Lower leg skin (tissue), 4 donors: ENCODE results near the gene LZTR1. TPM values are rescaled to one million over a fixed set of nuclear protein-coding genes. Genes with fewer than 3 reads are reported as not detected.

ENCODE experiments used
- DNase-seq, 2 donors: peaks; one replicate each; pipeline ENCODE4 v3.0.0-alpha.2; 2019; ENCODE audit warnings: low spot score in 2 of 2
- H3K4me3 ChIP-seq: fragments of 200-600 bp; sonication (generic); 2 replicates; pipeline ENCODE4 v1.5.1; 2017; ENCODE audit warnings: mild to moderate bottlenecking, low read depth; ENCODE audit not compliant: poor library complexity, severe bottlenecking
- POLR2A ChIP-seq, 2 donors: fragments of 450-650 bp; IDR thresholded peaks; one replicate each; pipeline ENCODE4 v1.6.1; 2016 to 2017; ENCODE audit warnings: antibody characterized with exemption in 2 of 2, mild to moderate bottlenecking in 1 of 2, moderate library complexity in 1 of 2
- WGBS, 2 donors: methylation state at CpG; one replicate each; pipeline ENCODE4 v1.1.5; 2018; 5-methylcytosine and 5-hydroxymethylcytosine counted together
- intact Hi-C: fragments of 100-400 bp; cut with DNase I; formaldehyde crosslinking; loops from one replicate; pipeline ENCODE4 v1.15.0; 2023; ENCODE audit warnings: low total_unique reads
- total RNA-seq, 4 donors: library from RNA; depleted of rRNA; stranded (reverse); fragments of >200 nt; gene quantifications; one replicate each; pipeline ENCODE4 v1.1.0, GENCODE V29; 2016
- TF ChIP-seq, protein P1 (sequence below), 3 donors: fragments of 450-650 bp; IDR thresholded peaks; one replicate each; pipeline ENCODE4 v1.5.1; 2016; ENCODE audit warnings: antibody characterized with exemption in 3 of 3, mild to moderate bottlenecking in 3 of 3, moderate library complexity in 2 of 3

The LZTR1 gene
- total RNA-seq, 4 donors from 2014 or later, result 25.4 to 34.9 (median 28.4) TPM

DNA sequence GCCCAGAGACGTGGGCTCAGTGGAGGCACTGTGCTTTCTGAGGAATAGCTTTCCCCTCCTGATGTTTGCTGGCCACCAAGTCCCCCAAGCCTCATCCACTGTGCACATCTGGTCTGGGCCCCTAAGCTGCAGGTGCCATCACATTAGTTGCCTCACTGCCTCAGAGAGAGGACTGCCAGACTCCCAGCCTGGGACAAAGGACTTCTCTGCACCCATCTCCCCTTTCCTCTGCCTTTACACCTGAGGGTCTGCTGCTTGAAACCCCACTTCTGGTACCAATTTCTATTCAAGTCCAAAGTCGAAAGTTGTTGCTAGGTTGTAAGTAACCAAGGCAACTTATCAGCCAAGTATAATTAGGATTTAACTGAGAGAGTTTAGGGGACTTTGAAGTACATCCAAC, 3.7 kb upstream of the LZTR1 start:
- intact Hi-C loops, result no loop called here

DNA sequence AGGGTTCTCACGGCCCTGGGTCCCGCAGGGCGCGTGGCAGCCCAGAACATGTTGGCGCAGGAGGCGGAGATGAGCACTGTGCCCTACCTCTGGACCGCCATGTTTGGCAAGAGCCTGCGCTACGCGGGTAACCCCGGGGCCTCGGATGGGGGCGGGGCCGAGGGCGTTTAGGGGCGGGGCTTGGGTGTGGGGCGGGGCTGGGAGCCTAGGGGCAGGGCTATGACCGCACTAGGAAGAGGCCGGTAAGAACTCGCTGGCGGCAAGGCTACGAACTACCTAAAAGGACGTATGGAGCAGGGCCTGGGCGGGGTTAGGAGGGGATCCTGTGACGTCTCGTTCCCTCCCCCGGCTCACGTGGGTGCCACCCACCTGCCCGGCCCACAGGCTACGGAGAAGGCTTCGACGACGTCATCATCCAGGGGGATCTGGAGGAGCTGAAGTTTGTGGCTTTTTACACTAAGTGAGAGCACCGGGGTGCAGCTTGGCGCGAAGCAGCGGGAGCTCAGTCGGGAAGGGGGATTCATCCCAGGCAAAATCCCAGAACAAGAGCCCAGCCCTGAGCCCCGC, 2.8 kb upstream of the LZTR1 start:
- TF ChIP-seq, protein P1, sequence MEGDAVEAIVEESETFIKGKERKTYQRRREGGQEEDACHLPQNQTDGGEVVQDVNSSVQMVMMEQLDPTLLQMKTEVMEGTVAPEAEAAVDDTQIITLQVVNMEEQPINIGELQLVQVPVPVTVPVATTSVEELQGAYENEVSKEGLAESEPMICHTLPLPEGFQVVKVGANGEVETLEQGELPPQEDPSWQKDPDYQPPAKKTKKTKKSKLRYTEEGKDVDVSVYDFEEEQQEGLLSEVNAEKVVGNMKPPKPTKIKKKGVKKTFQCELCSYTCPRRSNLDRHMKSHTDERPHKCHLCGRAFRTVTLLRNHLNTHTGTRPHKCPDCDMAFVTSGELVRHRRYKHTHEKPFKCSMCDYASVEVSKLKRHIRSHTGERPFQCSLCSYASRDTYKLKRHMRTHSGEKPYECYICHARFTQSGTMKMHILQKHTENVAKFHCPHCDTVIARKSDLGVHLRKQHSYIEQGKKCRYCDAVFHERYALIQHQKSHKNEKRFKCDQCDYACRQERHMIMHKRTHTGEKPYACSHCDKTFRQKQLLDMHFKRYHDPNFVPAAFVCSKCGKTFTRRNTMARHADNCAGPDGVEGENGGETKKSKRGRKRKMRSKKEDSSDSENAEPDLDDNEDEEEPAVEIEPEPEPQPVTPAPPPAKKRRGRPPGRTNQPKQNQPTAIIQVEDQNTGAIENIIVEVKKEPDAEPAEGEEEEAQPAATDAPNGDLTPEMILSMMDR (IDR thresholded peaks at IDR 0.05), result no peak
- no peak for TF ChIP-seq POLR2A (IDR thresholded peaks at IDR 0.05)
- 13 to 15% methylated on average over 24 to 28 of the region's 39 CpGs for WGBS, 2 donors
- H3K4me3 ChIP-seq, result no peak overlapping the region
- peak; percentile 69 to 92 for DNase-seq
- intact Hi-C loops, result no loop called here

More for the DNA sequence above, 3.7 kb upstream of the LZTR1 start:
- no peak for TF ChIP-seq POLR2A (IDR thresholded peaks at IDR 0.05)
- TF ChIP-seq, protein P1 (IDR thresholded peaks at IDR 0.05), result no peak
- no peak overlapping the region for H3K4me3 ChIP-seq
- no peak for DNase-seq
- 65 to 69% methylated on average over 2 of the region's 2 CpGs for WGBS, 2 donors

DNA sequence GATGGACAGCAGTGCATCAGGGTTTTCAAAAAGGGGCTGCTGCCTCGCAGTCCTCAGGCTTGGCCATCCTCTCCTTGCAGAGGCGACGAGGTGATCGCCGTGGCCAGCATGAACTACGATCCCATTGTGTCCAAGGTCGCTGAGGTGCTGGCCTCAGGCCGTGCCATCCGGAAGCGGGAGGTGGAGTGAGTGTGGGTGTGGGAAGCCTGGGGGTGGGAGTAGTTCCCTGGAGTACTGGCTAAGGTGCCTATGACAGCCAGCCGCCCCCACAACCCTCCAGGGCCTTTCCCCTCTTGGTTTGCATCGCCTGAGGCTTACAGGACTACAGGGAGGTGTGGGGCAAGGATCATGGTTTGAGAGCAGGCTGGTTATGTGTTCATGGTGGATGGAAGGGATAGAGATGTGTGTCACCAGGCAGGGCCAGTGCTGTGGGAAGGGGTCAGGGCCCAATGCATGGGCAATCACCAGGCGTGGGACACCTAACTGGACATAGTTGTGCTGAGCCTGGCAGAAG, 2.1 kb upstream of the LZTR1 start:
- WGBS, 2 donors, result 34 to 56% methylated on average over 5 to 12 of the region's 13 CpGs
- intact Hi-C loops, result no loop called here
- no peak for DNase-seq
- TF ChIP-seq POLR2A (IDR thresholded peaks at IDR 0.05), result no peak
- TF ChIP-seq, protein P1 (IDR thresholded peaks at IDR 0.05), result no peak
- no peak overlapping the region for H3K4me3 ChIP-seq

DNA sequence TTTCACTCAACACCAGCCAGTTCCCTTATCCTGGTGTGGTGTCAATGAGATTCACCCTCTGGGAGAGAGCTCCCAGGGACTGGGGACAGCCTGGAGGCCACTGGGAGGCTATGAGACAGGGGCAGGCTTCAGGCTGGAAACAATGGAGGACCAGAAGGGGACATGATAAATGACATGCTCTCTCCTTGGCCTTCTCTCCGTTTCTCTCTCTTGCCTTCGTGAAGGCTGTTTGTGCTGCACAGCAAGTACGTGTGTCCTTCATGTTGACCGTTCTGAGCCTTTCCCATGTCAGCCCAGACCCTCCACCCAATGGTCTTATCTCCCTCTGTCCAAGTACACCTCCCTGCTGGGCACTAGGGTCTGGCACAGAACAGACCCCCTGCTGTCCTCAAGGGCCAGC, 1.6 kb upstream of the LZTR1 start:
- H3K4me3 ChIP-seq, result no peak overlapping the region
- 87 to 91% methylated on average over 4 of the region's 4 CpGs for WGBS, 2 donors
- intact Hi-C loops, result no loop called here
- DNase-seq, result no peak
- no peak for TF ChIP-seq POLR2A (IDR thresholded peaks at IDR 0.05)
- TF ChIP-seq, protein P1 (IDR thresholded peaks at IDR 0.05), result no peak

DNA sequence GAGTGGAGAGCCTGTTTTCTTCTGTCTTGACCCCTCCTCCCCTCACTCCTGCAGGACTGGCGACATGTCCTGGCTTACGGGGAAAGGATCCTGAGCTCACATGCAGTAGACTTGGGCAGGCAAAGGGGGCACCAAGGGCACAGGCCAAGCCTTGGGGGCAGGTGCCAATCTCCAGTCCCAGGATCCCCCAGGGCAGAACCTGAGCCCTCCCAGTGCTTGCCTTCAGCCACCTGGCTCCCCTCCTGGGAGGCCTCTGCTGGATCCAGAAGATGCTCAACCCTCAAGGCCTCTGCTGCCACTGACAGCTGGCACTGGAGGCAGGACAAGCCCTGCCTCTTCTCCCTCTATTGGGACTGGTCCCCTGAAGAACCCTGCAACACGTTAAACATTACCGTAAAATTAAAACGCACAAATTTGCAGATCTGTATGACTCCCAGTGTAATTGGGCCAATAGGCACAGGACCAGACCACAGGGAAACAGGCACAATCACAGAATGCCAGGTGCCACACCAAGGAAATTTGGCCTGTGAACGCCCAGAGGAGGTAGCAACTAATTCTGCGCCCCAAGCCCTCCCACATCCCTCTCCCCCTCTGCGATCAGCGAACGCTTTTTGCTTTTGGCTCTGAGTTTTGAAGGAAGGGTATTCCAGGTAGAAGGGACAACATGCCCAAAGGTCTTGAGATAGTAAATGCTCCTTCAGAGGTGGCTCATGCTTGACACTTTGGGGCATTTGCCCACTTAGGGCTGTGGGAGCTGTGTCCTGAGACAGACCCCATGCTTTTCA, 967 bp upstream of the LZTR1 start:
- no peak for DNase-seq
- 41 to 49% methylated on average over 10 of the region's 10 CpGs for WGBS, 2 donors
- TF ChIP-seq POLR2A (IDR thresholded peaks at IDR 0.05), result no peak
- TF ChIP-seq, protein P1 (IDR thresholded peaks at IDR 0.05), result no peak
- intact Hi-C loops, result no loop called here
- peak overlapping the region; percentile 68 for H3K4me3 ChIP-seq
